OCI-LY3 (cell line): ENCODE results near the gene ZNF366.

ENCODE experiments used
- H2AFZ ChIP-seq: fragments of 200-600, 300-600 bp; shearing (Covaris generic); 2 replicates; pipeline ENCODE4 v1.6.0; 2014; ENCODE audit warnings: antibody characterized with exemption, low read depth, low read length
- H3K27ac ChIP-seq: fragments of 200-600, 300-600 bp; sonication (generic); 2 replicates; pipeline ENCODE4 v1.5.1; 2014; ENCODE audit warnings: mild to moderate bottlenecking, low read length, moderate library complexity, mixed read lengths
- H3K27me3 ChIP-seq: fragments of 200-600, 300-600 bp; sonication (generic); 2 replicates; pipeline ENCODE4 v1.6.1; 2014; ENCODE audit warnings: low read depth, low read length, mixed read lengths
- H3K36me3 ChIP-seq: fragments of 200-600, 300-600 bp; sonication (generic); replicated peaks from 2 replicates; pipeline ENCODE3; 2014; ENCODE audit warnings: low read depth, low read length, mixed read lengths
- H3K4me1 ChIP-seq: fragments of 300-600, 200-600 bp; sonication (generic); 2 replicates; pipeline ENCODE4 v1.6.1; 2014; ENCODE audit warnings: low read length, mixed read lengths
- H3K4me2 ChIP-seq: fragments of 200-600, 300-600 bp; sonication (generic); 2 replicates; pipeline ENCODE4 v1.6.1; 2014; ENCODE audit warnings: low read length, mixed read lengths
- H3K4me3 ChIP-seq: fragments of 300-600, 200-600 bp; sonication (generic); 2 replicates; pipeline ENCODE4 v1.5.1; 2014; ENCODE audit warnings: antibody characterized with exemption, mild to moderate bottlenecking, low read length, moderate library complexity
- H3K79me2 ChIP-seq: fragments of 300-600, 200-600 bp; shearing (Covaris generic); 2 replicates; pipeline ENCODE4 v1.6.1; 2014; ENCODE audit warnings: mild to moderate bottlenecking, low read length, mixed read lengths
- H3K9ac ChIP-seq: fragments of 300-600, 200-600 bp; shearing (Covaris generic); 2 replicates; pipeline ENCODE4 v1.6.0; 2014; ENCODE audit warnings: mild to moderate bottlenecking, low read length, moderate library complexity
- H3K9me3 ChIP-seq: fragments of 200-600, 300-600 bp; shearing (Covaris generic); 2 replicates; pipeline ENCODE4 v1.6.1; 2014; ENCODE audit warnings: low read length, mixed read lengths; ENCODE audit not compliant: insufficient read depth
- H4K20me1 ChIP-seq: fragments of 200-600, 300-600 bp; sonication (generic); 2 replicates; pipeline ENCODE4 v1.6.1; 2016; ENCODE audit warnings: low read length, mixed read lengths; ENCODE audit not compliant: insufficient read depth
- CTCF ChIP-seq: fragments of 200-600, 300-600 bp; sonication (generic); IDR thresholded peaks from 2 replicates; pipeline ENCODE4 v1.5.1; 2014; ENCODE audit warnings: antibody characterized with exemption, low read length, low read depth
- EZH2phosphoT487 ChIP-seq: fragments of 200-600 bp; shearing (Covaris generic); IDR thresholded peaks from 2 replicates; pipeline ENCODE4 v1.6.1; 2018; ENCODE audit warnings: antibody characterized with exemption, mixed run types, low read depth

ZNF366 gene

GRCh38 chr5:72480841-72481240 is 26.4 kb downstream of the ZNF366 start:
- Histone ChIP-seq H2AFZ (no peak overlapping the region), H3K4me2 (no peak overlapping the region)

DNA sequence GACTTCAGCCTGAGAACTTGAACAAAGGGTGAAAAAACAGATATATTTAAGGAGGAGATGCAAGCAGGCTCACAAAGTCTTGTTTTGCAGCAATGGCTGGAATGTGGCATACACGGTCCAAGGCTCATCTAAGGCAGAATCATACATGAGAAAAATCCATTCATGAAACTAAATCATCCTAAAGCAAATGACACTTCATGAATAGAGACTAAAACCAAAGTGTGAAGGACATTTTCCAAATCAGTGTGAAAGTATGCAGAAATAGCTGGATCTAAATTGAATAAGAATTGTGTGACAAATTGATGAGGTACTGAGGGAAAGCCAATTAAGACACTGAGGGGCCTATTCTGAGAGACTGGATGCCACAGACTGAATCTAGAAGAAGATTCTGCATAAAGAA is 27.3 kb downstream of the ZNF366 start:
- Histone ChIP-seq H4K20me1 (no peaks in the 10 kb centered on the region), H3K27me3 (peaks cover 26% of the 10 kb centered on the region), H3K9ac (no peak overlapping the region), H3K27ac (no peak overlapping the region), H3K9me3 (no peaks in the 10 kb centered on the region), H3K4me2 (no peak overlapping the region), H3K4me1 (peaks cover 10% of the 10 kb centered on the region), H2AFZ (no peak overlapping the region), H3K79me2 (no peaks in the 10 kb centered on the region), H3K4me3 (no peak overlapping the region), H3K36me3 (no peaks in the 10 kb centered on the region)
- no peak for TF ChIP-seq CTCF
- TF ChIP-seq EZH2phosphoT487, result no peak

More at GRCh38 chr5:72480841-72481240, 26.4 kb downstream of the ZNF366 start:
- peaks cover 10% of the 10 kb centered on the region for H3K4me1 ChIP-seq
- H3K36me3 ChIP-seq, result no peaks in the 10 kb centered on the region
- no peaks in the 10 kb centered on the region for H3K79me2 ChIP-seq
- no peaks in the 10 kb centered on the region for H4K20me1 ChIP-seq
- H3K9ac ChIP-seq, result no peak overlapping the region
- no peak overlapping the region for H3K4me3 ChIP-seq
- H3K27me3 ChIP-seq, result peaks cover 26% of the 10 kb centered on the region
- no peak for TF ChIP-seq EZH2phosphoT487
- TF ChIP-seq CTCF, result no peak
- no peaks in the 10 kb centered on the region for H3K9me3 ChIP-seq
- H3K27ac ChIP-seq, result no peak overlapping the region

DNA sequence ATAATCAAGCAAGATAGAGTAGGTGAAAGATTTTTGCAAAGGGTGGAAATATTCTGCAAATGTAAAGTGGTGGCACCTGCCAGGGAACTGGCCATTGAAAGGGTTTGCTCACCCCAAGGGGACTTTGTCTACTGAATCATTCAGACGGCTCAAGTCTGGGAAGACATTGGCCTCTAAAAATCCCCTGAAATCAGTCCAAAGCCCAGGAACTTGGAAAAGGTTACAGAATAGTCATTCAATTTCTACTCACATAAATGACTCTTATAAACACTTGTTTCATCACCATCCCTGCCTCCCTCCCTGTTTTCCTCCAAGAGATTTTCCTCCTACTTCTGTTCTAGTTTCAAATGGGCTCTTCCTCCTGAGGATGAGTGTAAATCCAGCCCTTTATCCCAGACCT is 28.5 kb downstream of the ZNF366 start:
- no peaks in the 10 kb centered on the region for H3K9me3 ChIP-seq
- no peaks in the 10 kb centered on the region for H3K79me2 ChIP-seq
- no peak overlapping the region for H3K4me3 ChIP-seq
- H3K9ac ChIP-seq, result no peak overlapping the region
- H3K27me3 ChIP-seq, result peaks cover 31% of the 10 kb centered on the region
- H2AFZ ChIP-seq, result no peak overlapping the region
- no peak overlapping the region for H3K27ac ChIP-seq
- TF ChIP-seq CTCF, result no peak
- TF ChIP-seq EZH2phosphoT487, result no peak
- H3K4me1 ChIP-seq, result peaks cover 10% of the 10 kb centered on the region
- no peaks in the 10 kb centered on the region for H3K36me3 ChIP-seq
- no peak overlapping the region for H3K4me2 ChIP-seq
- no peaks in the 10 kb centered on the region for H4K20me1 ChIP-seq

- TF ChIP-seq CTCF, result no peak
- no peak for TF ChIP-seq EZH2phosphoT487
- H4K20me1 ChIP-seq, result no peaks in the 10 kb centered on the region
- H3K79me2 ChIP-seq, result no peaks in the 10 kb centered on the region
- no peak overlapping the region for H3K27ac ChIP-seq
- no peaks in the 10 kb centered on the region for H3K36me3 ChIP-seq
- H2AFZ ChIP-seq, result no peak overlapping the region
- no peak overlapping the region for H3K9ac ChIP-seq
- H3K9me3 ChIP-seq, result no peaks in the 10 kb centered on the region
- peaks cover 10% of the 10 kb centered on the region for H3K4me1 ChIP-seq
- no peak overlapping the region for H3K4me2 ChIP-seq
- H3K4me3 ChIP-seq, result no peak overlapping the region
- peaks cover 30% of the 10 kb centered on the region for H3K27me3 ChIP-seq
Measured at GRCh38 chr5:72478276-72478675, 28.9 kb downstream of the ZNF366 start.
